GM15510 (cell line): ENCODE results near the gene ATAD3A.

ENCODE experiments used
- POLR2A ChIP-seq: IDR thresholded peaks from 3 replicates; pipeline ENCODE4 v1.6.1; 2011; ENCODE audit warnings: borderline replicate concordance; ENCODE audit not compliant: insufficient read length; ENCODE audit errors: extremely low read depth

The ATAD3A gene

DNA sequence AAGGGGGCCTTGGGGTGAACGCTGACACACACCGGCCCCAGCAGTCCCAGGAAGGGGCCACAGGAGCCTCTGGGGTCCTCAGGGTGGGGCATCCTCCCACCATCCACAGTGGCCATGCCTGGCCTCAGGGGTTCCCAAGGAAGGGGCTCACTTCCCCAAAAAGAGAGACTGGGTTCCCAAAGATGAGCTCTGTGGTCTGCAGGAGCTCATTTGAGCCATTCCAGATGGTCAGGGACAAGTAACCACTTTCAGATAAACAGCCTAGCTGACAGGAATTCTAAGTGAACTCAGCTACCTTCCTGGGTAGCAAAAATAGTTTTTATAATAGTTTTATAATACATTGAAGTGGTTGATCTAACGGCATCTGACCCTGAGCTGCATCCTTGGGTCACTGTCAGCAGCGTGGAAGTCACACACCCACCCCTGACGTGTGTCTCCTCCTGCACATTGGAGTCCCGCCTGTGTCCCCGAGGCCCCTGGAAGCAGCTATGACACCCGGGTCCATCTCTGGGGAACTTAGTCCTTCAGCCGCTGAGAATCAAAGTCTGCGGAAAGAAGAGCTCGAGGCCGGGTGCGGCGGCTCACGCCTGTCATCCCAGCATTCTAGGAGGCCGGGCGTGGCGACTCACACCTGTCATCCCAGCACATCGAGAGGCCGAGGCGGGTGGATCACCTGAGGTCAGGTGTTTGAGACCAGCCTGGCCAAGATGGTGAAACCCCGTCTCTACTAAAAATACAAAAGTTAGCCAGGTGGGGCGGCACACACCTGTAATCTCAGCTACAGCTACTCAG lies 34.2 kb downstream of the ATAD3A start:
- TF ChIP-seq POLR2A, result no peak

DNA sequence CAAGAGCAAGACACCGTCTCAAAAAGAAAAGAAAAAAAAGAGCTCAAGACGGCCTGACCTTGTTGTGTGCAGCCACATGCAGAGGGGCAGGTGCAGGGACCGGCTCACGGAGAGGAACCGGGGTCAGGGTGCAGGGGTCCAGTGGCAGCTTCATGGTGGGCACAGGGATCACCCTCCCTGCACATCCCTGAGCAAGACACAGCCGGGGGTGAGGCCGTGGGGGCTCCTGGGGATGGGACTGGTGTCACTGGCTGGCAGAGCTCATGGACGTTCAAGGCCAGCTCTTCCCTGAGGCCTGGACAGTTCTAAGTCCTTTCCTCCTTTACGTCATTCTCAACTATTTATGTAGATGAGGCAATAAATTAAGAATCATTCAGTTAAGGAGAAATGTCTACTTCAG lies 35.0 kb downstream of the ATAD3A start:
- no peak for TF ChIP-seq POLR2A

DNA sequence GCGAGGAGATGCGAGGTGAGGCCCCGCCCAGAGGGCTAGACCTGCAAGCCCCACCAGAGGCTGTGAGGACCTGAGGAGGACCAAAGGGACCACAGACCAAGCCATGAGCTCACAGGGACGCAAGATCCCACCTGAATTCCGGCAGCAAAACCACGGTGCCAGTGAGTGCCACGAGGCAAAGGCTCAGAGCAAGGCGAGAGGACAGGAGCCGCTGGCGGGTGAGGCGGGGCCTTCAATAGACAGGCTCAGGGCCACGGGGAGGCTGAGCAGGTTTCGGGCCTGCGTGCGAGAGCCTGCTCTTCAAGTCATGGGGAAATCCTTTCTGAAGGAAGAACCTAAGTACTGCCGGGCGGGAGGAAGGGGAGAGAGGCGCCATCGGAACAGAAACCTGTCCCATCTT lies 35.5 kb downstream of the ATAD3A start:
- no peak for TF ChIP-seq POLR2A

DNA sequence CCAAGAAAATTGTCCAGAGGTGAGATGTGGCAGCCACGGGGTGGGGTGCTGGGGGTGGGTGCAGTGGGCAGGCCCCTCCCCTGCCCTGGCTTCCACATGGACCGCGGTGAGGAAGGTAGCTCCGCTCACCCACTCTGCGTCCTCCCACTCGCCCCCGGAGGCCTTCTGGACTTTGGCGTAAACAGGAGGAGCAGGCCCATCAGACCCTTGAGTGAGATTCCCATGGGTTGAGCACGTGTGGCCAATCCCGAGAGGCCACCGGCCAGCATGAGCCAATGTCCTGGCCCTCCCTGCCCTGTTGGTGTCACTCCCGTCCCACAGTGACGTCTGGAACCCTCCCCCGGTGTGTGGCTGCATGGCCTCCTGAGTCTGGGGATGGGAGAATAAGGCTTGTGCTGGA lies 36.6 kb downstream of the ATAD3A start:
- no peak for TF ChIP-seq POLR2A

DNA sequence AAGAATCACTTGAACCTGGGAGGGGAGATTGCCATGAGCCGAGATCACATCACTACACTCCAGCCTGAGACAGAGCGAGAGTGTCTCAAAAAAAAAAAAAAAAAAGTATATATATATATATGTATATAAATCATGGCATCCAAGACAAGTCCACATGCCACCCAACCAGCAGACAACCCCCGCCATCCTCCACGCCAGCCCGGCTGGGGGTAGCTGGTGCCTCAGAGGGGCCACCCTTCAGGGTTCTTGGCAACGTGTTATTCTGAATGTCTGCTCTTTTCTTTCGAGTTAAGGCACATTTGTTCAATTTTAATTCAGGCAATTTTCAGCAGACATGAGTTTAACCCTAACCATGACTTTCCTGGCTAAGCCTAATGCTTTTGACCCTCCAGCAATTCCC lies 38.1 kb downstream of the ATAD3A start:
- no peak for TF ChIP-seq POLR2A

DNA sequence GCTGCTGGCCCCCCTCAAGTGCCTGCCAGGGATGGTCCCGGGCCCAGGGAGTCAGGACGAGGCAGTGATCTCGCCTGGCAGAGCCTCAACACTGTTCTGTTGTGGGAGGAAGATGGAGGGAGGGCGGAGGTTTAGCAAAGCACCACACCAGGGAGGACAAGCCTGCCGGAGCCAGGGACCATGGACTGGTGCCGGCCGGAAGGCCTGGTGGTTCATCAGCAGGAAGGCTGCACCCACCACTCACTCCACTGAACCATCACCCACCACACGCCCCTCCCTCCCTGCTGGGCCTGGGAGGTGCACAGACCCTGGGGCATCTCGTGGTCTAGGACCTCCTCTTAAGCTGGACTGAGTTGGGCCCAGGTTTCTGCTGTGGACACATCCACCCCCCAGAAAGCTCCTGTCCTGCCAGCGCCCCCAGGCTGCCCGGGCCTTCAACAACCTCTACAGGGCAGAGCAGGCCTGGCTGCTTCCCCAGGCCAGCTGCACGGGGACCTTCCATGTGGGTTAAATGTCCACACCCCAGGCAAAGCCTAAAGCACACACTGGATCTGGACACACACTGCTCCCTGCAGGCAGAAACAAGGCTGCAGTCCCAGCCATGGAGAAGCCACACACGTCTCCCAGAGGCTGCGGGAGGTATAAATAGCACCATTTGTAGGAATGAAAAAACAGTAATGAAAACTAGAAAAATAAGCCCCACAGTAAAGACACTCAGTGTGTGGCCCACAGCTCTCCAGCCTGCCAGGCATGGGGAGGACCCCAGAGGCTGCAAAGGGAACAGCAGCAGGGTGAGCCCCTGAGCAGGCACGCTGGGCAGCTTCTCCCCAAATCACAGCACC lies 38.9 kb downstream of the ATAD3A start:
- no peak for TF ChIP-seq POLR2A

DNA sequence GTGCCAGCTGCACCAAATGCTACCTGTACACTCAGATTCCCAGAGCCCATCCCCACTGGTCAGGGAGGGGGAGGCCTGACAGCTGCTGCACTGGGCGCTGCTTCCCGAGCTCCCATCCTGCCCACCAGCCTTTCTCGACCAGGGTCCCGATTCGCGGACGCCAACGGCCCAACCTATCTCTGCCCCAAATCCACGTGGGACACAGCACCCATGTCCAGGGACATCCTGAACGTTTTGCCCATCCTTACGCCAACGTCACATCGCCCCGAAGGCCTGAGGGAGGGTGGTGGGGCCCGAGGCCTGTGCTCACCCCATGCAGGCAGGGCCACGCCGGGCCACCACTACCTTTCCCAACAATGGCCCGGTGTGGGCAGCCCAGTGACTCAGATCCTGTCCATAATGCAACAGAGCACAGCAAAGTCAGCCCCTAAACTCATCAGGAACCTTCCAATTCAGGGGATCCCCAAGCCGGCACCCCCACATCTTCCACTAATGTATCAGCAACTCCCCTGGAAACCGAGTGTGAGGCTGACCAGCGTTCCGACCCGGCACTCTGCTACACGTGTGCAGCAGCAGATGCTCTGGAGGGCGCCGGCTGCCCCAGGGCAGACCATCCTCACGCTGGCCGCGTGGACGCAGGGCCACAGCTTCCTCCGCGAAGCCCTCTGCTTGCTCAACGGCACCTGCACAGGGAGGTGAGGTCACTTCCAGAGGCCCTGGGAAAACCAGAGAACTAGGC lies 39.7 kb downstream of the ATAD3A start:
- TF ChIP-seq POLR2A, result no peak

DNA sequence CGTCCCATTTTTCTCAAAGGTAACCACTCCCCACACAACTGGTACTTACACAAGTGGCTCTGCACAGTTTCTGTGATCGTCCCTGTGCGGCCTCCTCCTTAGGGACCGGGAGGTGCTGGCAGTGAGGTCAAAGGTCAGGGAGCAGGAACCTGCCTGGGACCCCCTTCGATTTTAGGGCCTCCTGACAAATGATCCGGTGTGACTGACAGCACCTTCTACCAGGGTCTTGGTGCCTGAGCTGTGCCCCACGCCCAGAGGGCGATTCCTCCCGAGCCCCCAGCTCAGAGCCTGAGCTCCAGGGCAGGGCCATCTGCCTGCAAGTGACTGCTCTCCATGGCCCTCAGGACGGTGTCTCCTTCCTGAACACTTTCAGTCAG lies 40.3 kb downstream of the ATAD3A start:
- no peak for TF ChIP-seq POLR2A

DNA sequence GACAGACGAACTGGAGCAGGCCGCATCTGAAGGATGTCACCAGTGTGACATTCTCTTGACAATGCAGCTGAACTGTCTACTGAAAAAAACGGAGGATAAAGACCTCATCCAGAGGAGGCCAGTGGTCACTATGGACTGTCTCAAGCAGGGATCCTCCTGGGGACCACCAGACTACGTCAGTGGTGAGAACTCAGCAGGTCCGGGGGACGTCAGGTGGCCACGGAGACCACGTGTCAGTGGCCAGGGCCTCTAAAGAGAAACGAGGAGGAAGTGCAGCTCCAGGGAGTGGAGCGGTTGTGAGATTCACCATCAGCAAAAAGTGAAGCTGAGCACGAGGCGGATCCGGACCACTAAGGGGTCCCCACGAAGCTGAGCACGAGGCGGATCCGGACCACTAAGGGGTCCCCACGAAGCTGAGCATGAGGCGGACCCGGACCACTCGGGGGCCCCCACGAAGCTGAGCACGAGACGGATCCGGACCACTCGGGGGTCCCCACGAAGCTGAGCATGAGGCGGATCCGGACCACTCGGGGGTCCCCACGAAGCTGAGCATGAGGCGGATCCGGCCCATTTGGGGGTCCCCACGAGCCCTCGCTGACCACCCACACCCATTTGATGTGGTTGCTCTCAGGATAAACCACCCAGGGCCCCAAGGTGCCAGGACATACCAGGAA lies 42.0 kb downstream of the ATAD3A start:
- no peak for TF ChIP-seq POLR2A

DNA sequence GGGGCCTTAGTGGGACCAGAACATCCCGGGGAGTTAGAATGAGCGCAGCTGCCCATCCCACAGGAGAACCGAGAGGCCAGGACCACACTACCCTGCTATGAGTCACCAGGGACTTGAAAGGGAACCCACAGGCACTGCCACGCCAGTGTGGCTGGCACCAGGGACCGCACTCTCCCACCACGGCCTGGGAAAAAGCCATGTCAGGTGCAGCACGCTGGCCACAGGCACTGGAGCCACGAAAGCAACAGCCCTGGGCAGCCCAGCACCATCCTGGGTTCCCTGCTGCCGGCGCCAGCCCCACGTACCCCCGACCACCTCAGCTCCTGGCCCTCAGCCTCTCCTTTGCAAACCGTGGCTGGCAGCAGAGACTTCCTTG lies 42.6 kb downstream of the ATAD3A start:
- no peak for TF ChIP-seq POLR2A

DNA sequence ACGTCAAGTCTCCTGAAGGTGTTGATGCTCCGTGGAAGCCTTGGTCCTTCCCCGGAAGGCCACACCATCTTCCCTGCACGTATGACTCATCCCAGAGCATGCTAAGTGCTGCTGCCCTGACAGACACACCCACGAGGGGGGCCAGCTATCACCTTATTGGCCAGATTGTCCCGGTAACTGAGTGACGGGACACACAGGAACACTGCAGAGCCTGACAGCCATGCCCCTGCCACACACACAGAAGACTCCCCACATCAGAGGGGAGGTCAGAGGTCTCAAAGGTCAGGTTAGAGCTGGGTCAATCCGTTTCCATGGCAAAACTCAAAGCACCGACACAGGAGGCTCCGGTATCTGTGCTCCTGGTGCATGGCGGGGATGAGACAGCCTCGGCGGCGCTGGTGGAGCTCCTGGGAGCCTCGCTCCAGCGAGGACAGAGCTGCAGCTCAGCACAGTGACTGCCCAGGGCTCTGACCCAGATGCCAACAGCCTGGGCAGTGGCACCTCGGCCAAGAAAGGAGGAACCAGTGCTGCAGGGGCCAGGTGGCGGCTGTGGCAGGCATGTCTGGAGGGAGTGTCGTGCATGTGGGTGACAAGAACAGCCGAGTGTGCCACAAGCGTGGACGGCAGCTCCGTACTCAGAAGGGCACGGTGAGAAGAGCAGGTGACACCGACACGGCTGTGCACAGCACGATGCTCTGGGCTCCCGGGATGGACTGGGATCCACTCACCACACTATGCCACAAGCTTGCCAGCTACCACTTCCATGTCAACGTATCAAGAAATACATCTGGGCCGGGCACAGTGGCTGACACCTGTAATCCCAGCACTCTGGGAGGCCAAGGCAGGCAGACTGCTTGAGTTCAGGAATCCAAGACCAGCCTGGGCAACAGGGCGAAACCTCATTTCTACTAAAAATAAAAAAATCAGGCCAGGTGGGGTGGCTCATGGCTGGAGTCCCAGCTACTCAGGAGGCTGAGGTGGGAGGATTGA lies 43.3 kb downstream of the ATAD3A start:
- no peak for TF ChIP-seq POLR2A

DNA sequence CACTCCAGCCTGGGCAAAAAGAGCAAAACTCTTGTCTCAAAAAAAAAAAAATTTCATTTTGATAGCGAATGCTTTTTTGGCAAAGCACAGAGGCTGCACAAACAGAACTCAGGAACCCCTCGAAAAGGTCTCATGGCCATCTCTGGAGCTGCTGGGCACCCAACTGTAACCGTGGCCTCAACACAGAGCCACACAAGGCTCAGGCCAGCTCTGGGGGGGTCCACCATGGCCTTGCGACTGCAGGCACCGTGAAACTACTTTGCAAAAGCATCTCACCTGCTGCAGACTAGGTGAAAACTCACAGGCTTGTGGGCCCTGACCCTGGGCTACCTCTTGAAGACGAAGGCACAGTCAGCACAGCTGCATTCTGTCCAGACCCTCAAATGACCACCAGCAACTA lies 44.5 kb downstream of the ATAD3A start:
- no peak for TF ChIP-seq POLR2A

DNA sequence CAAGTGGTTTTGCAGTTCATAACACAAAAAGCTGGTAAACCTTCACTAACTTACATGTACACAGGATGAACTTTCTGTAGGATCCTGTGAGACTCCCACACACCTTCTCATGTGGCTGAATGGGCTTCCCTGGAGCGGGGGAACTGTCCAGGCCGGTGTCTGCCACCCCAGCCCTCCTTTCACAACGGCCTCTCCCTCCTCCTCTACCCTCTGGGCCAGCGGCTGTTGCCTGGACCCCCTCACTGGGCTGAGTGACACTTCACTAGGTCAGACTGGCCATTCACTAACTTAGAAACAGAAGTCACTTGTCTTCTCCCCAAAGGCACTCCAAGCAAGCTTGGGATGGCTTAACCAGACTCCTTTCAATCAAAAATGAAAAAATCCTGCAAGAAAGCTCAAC lies 46.6 kb downstream of the ATAD3A start:
- TF ChIP-seq POLR2A, result no peak

DNA sequence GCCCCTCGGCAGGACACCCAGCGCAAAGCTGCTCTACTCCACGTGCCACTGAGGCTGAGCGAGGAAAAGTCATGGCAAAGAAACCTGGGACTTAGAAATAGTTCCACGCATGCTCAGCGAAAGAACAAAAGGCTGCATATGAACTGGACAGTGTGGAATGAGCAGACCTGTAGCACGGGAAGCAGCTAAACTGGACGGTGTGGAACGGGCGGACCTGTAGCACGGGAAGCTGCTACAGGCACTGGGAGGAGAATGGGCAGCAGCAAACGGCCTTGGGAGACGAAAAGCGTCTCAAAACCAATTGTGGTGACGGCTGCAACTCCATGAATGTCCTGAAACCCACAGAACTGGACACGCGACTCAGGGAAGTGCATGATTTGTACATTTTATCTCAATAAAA lies 47.1 kb downstream of the ATAD3A start:
- no peak for TF ChIP-seq POLR2A
